Activated T-cell treated with anti-CD3 and anti-CD28 coated beads, Interleukin-2, amount 50 U/mL, for 24 hours (primary cell): Measurements from ENCODE around the gene SMARCB1.
"Not testable (repeated sequence)": the region's sequence is repeated elsewhere in the genome, so short reads cannot be mapped to it uniquely, and the experiment has no call there.

Experiments
- DNase-seq: peaks from one replicate; pipeline ENCODE4 v3.0.0-alpha.2; 2020
- H3K27ac Mint-ChIP-seq: 2 replicates; pipeline ENCODE4 v1.8.0; 2020; ENCODE audit warnings: mild to moderate bottlenecking, mixed read lengths
- H3K27me3 Mint-ChIP-seq: 2 replicates; pipeline ENCODE4 v1.8.0; 2020; ENCODE audit warnings: mixed read lengths
- H3K36me3 Mint-ChIP-seq: 2 replicates; pipeline ENCODE4 v1.8.0; 2020; ENCODE audit warnings: low read depth, mixed read lengths
- H3K4me1 Mint-ChIP-seq: 2 replicates; pipeline ENCODE4 v1.8.0; 2020; ENCODE audit warnings: low read depth, mixed read lengths
- H3K4me3 Mint-ChIP-seq: 2 replicates; pipeline ENCODE4 v1.8.0; 2020; ENCODE audit warnings: mild to moderate bottlenecking, moderate library complexity, mixed read lengths
- H3K9me3 Mint-ChIP-seq: 2 replicates; pipeline ENCODE4 v1.8.0; 2020; ENCODE audit warnings: mixed read lengths

The SMARCB1 gene

GRCh38 chr22:23844739-23845202 lies 58.0 kb downstream of the SMARCB1 start:
- Mint-ChIP-seq H3K36me3 (no peaks in the 10 kb centered on the region), H3K27me3 (no peaks in the 10 kb centered on the region), H3K4me3 (no peak overlapping the region), H3K27ac (no peak overlapping the region), H3K4me1 (peaks cover 4% of the 10 kb centered on the region), H3K9me3 (no peaks in the 10 kb centered on the region)
- no peak for DNase-seq

- H3K36me3 Mint-ChIP-seq, result no peaks in the 10 kb centered on the region
- H3K4me1 Mint-ChIP-seq, result peaks cover 2% of the 10 kb centered on the region
- no peaks in the 10 kb centered on the region for H3K9me3 Mint-ChIP-seq
- H3K27ac Mint-ChIP-seq, result no peak overlapping the region
- DNase-seq, result no peak
- H3K27me3 Mint-ChIP-seq, result no peaks in the 10 kb centered on the region
- H3K4me3 Mint-ChIP-seq, result no peak overlapping the region
Measured at GRCh38 chr22:23845265-23846080, 58.7 kb downstream of the SMARCB1 start.

- H3K4me3 Mint-ChIP-seq, result no peak overlapping the region
- H3K4me1 Mint-ChIP-seq, result peaks cover 2% of the 10 kb centered on the region
- H3K36me3 Mint-ChIP-seq, result no peaks in the 10 kb centered on the region
- no peak for DNase-seq
- no peak overlapping the region for H3K27ac Mint-ChIP-seq
- no peaks in the 10 kb centered on the region for H3K9me3 Mint-ChIP-seq
- no peaks in the 10 kb centered on the region for H3K27me3 Mint-ChIP-seq
Measured at GRCh38 chr22:23846081-23846469, 59.3 kb downstream of the SMARCB1 start.

- H3K4me3 Mint-ChIP-seq, result no peak overlapping the region
- no peaks in the 10 kb centered on the region for H3K27me3 Mint-ChIP-seq
- DNase-seq, result no peak
- no peaks in the 10 kb centered on the region for H3K36me3 Mint-ChIP-seq
- H3K9me3 Mint-ChIP-seq, result no peaks in the 10 kb centered on the region
- no peak overlapping the region for H3K27ac Mint-ChIP-seq
- H3K4me1 Mint-ChIP-seq, result peaks cover 2% of the 10 kb centered on the region
Measured at GRCh38 chr22:23847310-23847920, 60.6 kb downstream of the SMARCB1 start.

- Mint-ChIP-seq H3K27ac (no peak overlapping the region), H3K4me1 (peaks cover 2% of the 10 kb centered on the region)
Measured at GRCh38 chr22:23847991-23848864, 61.5 kb downstream of the SMARCB1 start.

GRCh38 chr22:23849009-23850006 lies 62.5 kb downstream of the SMARCB1 start:
- Mint-ChIP-seq H3K27me3 (no peaks in the 10 kb centered on the region), H3K27ac (no peak overlapping the region), H3K36me3 (no peaks in the 10 kb centered on the region), H3K4me3 (no peak overlapping the region), H3K4me1 (peaks cover 2% of the 10 kb centered on the region), H3K9me3 (no peaks in the 10 kb centered on the region)
- DNase-seq, result peak; percentile 94

More at GRCh38 chr22:23847991-23848864, 61.5 kb downstream of the SMARCB1 start:
- no peaks in the 10 kb centered on the region for H3K27me3 Mint-ChIP-seq
- no peaks in the 10 kb centered on the region for H3K9me3 Mint-ChIP-seq
- H3K4me3 Mint-ChIP-seq, result no peak overlapping the region
- no peak for DNase-seq
- no peaks in the 10 kb centered on the region for H3K36me3 Mint-ChIP-seq

DNA sequence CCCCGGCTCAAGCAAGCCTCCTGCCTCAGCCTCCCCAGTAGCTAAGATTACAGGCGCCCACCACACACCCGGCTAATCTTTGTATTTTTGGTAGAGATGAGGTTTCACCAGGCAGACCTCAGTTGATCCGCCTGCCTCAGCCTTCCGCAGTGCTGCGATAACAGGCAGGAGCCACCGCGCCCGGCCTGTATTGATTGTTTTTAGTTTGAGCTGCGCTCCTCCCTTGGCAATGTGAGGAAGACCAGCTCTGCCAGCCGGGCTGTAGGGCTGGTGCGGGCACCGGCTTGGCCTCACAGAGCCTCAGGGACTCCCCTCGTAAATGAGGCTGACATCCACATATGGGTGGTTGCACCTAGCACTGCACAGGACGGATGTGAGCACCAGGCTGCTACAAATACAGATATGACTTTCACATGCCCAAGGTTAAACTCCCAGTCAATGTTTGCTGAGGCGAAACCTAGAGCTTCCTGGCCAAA lies 63.4 kb downstream of the SMARCB1 start:
- no peak for DNase-seq
- Mint-ChIP-seq H3K4me1 (peaks cover 2% of the 10 kb centered on the region), H3K4me3 (no peak overlapping the region), H3K36me3 (no peaks in the 10 kb centered on the region), H3K27me3 (no peaks in the 10 kb centered on the region), H3K9me3 (no peaks in the 10 kb centered on the region), H3K27ac (no peak overlapping the region)

- DNase-seq, result no peak
- Mint-ChIP-seq H3K36me3 (no peaks in the 10 kb centered on the region), H3K4me3 (peak overlapping the region; percentile 88), H3K27me3 (no peaks in the 10 kb centered on the region), H3K4me1 (peaks cover 26% of the 10 kb centered on the region), H3K27ac (peak overlapping the region; percentile 91), H3K9me3 (no peaks in the 10 kb centered on the region)
Measured at GRCh38 chr22:23856721-23857605, 70.2 kb downstream of the SMARCB1 start.

GRCh38 chr22:23857606-23858483 lies 71.1 kb downstream of the SMARCB1 start, which contains the start of gene SLC2A11:
SLC2A11 (plus strand) TSS chr22:23857875; CDS start chr22:23858000, 125 bp downstream.
- H3K27me3 Mint-ChIP-seq, result no peaks in the 10 kb centered on the region
- no peaks in the 10 kb centered on the region for H3K9me3 Mint-ChIP-seq
- H3K36me3 Mint-ChIP-seq, result no peaks in the 10 kb centered on the region
- H3K4me1 Mint-ChIP-seq, result peaks cover 27% of the 10 kb centered on the region
- peak within 1 kb of the TSS; percentile 88 for H3K4me3 Mint-ChIP-seq
- H3K27ac Mint-ChIP-seq, result peak within 1 kb of the TSS; percentile 91
- DNase-seq, result peak; percentile 93

DNA sequence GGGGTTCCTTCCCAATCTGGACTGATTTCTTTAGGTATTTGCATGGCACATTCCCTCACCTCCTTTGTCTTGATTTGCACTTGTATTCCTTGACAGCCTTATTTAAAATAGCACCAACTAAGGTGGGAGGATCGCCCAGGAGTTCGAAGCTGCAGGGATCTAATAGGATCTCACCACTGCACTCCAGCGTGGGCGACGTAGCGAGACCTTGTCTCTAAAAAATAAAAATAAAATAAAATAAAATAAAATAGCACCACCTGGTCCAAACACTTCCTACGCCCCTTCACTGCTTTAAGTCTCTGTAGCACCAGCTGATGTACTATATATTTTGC lies 71.7 kb downstream of the SMARCB1 start:
- Mint-ChIP-seq H3K36me3 (no peaks in the 10 kb centered on the region), H3K27me3 (no peaks in the 10 kb centered on the region), H3K9me3 (no peaks in the 10 kb centered on the region), H3K4me3 (peak overlapping the region; percentile 88), H3K4me1 (peaks cover 27% of the 10 kb centered on the region), H3K27ac (peak overlapping the region; percentile 91)
- DNase-seq, result no peak

DNA sequence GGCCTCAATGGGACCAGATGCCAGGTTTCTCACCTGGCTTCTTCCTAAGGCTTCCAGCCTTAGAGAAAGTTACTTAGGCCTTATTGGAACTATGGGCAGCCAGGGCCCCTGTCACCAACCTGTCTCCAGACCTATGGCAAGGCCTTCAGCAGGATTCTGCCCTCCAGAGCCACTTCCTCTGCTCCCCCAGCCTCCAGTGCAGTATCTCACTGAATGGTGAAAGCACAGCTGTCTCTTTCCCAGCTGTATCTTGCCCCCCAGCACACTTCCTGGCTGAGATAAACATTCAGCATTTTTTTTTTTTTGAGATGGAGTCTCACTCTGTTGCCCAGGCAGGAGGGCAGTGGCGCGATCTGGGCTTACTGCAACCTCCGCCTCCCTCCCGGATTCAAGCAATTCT lies 72.4 kb downstream of the SMARCB1 start:
- Mint-ChIP-seq H3K27ac (no peak overlapping the region), H3K27me3 (no peaks in the 10 kb centered on the region), H3K36me3 (no peaks in the 10 kb centered on the region), H3K4me1 (peaks cover 27% of the 10 kb centered on the region), H3K4me3 (peak overlapping the region; percentile 88), H3K9me3 (no peaks in the 10 kb centered on the region)
- DNase-seq, result no peak

DNA sequence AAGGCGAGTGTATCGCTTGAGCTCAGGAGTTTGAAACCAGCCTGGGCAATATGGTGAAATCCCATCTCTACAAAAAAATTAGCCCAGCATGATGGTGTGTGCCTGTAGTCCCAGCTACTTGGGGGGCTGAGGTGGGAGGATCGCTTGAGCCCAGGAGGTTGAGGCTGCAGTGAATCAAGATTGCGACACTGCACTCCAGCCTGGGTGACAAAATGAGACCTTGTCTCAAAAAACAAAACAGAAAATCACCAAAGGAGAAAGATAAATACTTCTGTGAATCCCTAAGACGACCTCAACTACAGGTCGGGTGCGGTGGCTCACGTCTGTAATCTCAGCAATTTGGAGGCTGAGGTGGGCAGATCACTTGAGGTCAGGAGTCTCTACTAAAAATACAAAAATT lies 73.4 kb downstream of the SMARCB1 start:
- H3K27ac Mint-ChIP-seq, H3K36me3 Mint-ChIP-seq, H3K4me3 Mint-ChIP-seq, H3K27me3 Mint-ChIP-seq, DNase-seq, H3K9me3 Mint-ChIP-seq: not testable (repeated sequence)
- peaks cover 27% of the 10 kb centered on the region for H3K4me1 Mint-ChIP-seq
